NCI-H1092 (cell line): ENCODE data around the gene PNPO.

Source experiments
- DNase-seq: peaks from one replicate; lab custom pipeline; 2025; lab: John Stamatoyannopoulos, UW

Gene PNPO

GRCh38 chr17:47998044-47998443, 56.7 kb downstream of the PNPO start:
- no peak for DNase-seq
